GM18519 (cell line): ENCODE results near the gene MDP1.
"Not testable (repeated sequence)": the region's sequence is repeated elsewhere in the genome, so short reads cannot be mapped to it uniquely, and the experiment has no call there.

Source experiments
- ATAC-seq: cut with Tn5 transposase; IDR thresholded peaks from one replicate; pipeline ENCODE4 v1.9.1; 2021; ENCODE audit warnings: mild to moderate bottlenecking, moderate library complexity; ENCODE audit not compliant: unreplicated experiment, low FRiP score

MDP1 gene

DNA sequence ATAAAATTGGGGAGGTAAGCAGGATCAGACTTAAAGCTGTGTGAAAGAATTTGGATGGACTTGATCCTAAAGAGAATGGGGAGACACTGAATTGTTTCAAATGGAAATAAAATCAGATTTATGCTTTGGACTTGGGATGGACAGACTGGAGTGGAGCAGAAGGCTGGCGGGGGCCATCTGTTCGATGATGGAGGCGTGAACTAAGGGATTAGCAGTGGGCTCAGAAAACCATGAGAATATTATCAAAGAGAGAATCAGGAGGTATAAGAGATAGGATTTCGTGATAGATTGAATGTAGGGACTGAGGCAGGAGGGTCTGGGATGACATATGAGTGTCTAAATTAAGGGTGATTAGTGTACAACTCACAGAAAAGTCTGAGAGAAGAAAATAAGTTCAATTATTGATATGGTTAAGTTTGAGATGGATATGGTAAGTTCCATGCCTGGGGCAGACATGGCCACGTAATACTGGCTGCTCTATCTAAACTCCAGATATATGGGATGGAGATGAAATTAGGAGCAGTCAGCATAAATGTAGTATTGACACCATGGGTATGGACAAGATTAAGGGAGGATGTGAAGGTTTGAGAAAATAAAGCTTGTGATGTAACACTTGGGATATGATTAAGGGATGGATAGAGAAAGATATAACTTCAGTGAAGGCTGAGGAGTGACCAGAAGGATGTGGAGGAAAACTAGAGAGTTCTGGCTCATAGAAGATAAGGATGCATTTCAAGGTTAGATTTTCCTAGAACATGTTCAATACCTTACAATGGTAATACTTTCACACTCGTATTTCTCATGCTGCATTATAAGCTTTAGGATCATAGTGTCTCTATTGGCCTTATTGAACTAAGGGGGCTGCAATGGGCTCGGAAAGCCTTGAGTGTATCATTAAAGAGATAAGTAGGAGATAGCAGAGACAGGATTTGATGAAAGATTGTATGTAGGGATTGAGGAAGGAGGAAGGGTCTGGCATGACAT, 11.4 kb downstream of the MDP1 start:
- no peak for ATAC-seq

DNA sequence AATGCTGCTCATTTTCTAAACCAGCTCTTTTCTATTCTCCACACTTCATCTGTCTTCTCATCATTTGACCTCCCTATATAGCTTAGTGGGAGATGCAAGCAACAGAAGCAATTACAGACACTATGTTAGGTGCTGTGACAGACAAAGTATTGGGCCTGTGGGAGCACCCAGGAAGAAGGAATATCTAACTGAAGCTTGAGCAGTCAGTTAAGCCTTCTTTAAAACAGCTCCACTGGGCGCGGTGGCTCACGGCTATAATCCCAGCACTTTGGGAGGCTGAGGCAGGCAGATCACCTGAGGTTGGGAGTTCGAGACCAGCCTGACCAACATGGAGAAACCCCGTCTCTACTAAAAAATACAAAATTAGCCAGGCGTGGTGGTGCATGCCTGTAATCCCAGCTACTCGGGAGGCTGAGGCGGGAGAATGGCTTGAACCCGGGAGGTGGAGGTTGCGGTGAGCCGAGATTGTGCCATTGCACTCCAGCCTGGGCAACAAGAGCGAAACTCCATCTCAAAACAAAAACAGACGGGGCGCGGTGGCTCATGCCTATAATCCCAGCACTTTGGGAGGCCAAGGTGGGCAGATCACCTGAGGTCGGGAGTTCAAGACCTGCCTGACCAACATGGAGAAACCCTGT, 12.5 kb downstream of the MDP1 start:
- ATAC-seq, result not testable (repeated sequence)

DNA sequence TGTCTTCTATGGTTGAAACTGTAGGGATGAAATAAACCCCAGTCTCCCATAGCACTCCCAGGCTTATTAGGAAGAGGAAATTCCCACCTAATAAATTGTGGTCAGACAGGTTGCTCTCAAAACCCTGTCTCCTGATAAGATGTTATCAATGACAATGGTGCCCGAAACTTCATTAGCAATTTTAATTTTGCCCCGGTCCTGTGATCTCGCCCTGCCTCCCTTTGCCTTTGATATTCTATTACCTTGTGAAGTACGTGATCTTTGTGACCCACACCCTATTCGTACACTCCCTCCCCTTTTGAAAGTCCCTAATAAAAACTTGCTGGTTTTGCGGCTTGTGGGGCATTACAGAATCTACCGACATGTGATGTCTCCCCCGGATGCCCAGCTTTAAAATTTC, 13.3 kb downstream of the MDP1 start:
- not testable (repeated sequence) for ATAC-seq

DNA sequence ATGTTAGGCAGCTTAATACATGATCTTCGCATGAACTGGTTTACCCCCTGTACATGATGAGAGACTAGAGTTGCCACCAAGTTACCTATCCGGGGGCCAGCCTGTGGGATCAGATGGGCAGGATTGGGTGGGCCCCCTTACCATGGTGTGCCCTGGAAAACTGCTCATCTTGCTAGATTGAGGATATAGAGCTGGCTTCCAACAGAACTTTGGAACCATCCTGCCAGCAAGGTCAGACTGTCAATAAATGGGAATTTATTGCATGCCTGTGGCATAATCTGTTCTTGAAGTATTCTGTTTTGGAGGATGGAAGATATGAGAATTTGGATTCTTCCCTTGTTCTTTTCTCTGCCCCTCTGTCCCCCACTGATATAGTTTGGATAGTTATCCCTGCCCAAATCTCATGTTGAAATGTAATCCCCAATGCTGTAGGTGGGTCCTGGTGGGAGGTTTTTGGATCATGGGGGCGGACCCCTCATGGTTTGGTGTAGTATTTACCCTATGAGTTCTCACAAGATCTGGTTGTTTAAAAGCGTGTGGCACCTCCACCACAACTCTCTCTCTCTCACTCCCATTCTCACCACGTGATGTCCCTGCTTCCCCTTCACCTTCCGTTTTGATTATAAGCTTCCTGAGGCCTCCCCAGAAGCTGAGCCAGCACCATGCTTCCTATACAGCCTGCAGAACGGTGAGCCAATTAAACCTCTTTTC, 16.9 kb downstream of the MDP1 start:
- no peak for ATAC-seq

- ATAC-seq, result no peak
Observed at GRCh38 chr14:24197056-24197450, 18.8 kb downstream of the MDP1 start.

DNA sequence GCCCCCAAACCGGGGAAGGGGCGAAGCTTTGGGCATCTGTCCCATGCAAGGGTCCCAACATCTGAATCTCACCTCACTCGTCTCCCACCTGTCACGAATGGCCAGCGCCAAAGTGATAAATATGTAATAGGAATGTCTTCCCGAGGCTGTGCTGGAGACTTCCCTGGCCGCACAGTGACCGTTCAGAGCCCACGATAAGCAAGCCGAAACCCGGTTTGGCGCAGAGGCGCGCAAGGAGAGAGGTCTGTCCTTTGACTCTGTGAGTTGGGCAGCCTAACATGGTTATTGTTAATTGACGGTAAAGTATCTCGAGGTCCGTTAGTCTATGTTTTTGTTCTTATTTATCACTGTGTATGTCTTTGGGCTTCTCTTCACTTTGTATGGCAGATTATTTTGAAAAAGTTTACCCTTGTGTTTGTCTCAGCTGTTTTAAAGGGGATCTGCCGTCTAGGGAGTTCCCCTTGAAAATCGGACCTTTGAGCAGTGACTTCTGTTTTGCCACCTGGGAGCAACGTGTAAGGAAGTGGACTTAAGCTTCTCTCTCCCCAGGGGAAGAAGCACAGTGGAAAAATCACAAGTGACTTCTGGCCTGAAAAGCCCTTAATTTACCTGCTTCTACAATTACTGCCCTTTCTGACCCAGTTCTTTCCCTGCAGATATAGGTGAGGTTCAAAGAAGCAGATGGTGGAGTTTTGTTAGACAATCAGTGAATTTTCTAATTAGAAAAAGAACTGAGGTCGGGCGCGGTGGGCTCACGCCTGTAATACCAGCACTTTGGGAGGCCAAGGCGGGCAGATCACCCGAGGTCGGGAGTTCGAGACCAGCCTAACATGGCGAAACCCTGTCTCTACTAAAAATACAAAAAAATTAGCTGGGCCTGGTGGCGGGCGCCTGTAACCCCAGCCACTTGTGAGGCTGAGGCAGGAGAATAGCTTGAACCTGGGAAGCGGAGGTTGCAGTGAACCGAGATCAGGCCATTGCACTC, 19.5 kb downstream of the MDP1 start:
- no peak for ATAC-seq

GRCh38 chr14:24195186-24196070, 20.4 kb downstream of the MDP1 start, which contains the start of gene TM9SF1:
TM9SF1 (minus strand) TSS chr14:24195441; CDS start chr14:24195019, 422 bp downstream.
- ATAC-seq, result peak; percentile 60

- ATAC-seq, result no peak
Observed at GRCh38 chr14:24194873-24195185, 21.0 kb downstream of the MDP1 start.

- ATAC-seq, result no peak
Observed at GRCh38 chr14:24194186-24194872, 21.5 kb downstream of the MDP1 start.

DNA sequence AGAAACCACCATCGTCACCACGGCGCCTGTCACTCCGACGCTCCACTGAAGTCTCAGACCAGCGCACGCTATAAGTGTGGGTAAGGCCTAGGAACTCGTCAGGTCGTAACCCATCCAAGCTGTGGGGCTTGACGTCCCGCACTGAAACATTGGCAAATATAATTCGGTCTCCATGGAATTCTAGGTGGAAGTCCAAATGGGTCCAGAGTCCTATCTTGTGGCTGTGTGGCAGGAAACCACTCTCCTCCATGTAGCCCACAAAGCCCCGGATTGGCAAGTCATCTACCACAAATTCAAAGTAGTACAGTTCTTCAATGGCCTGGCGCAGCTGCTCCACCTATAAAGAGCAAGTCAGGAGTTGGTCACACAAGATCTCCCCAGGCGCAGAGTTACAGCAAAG, 22.9 kb downstream of the MDP1 start:
- no peak for ATAC-seq

DNA sequence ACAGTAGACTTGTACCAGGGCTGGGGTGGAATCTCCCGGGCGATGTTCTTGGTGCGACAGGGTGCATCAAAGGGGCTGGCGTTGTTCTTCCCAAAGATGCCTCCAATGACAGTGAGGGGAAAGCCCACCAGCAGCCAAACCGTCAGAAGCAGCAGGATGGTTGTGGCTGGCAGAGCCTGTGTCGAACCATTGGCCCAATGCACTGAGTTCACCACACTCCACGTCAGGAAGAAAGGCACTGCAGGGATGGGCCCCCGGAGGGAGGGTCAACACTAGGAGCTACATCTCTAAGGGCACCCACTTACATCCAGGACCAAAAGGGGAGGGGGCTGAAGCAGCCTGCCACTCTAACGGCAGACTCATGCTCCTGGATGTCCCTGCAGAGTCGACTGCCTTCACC, 25.4 kb downstream of the MDP1 start:
- ATAC-seq, result no peak

- ATAC-seq, result no peak
Observed at GRCh38 chr14:24189460-24189859, 26.4 kb downstream of the MDP1 start.

DNA sequence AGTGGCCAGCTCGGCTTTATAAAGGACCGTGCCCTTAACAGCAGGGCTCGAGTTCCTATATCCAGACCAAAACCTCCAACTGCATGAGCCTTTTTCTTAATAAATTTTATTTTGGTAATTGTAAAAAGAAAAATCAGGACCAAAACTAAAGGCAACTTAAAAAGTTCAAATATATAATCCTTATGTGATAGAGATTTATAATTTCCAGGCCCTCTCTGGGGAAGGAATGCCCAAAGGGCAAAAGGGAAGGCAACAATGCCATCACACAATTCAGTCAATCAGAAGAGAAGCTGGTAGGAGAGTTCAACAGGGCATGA, 26.8 kb downstream of the MDP1 start:
- no peak for ATAC-seq

- peak; percentile 78 for ATAC-seq
Observed at GRCh38 chr14:24188251-24189058, 27.4 kb downstream of the MDP1 start, which contains the start of gene IPO4. IPO4 (minus strand) TSS chr14:24188816; CDS start chr14:24188787, 29 bp downstream.

GRCh38 chr14:24187539-24187915, 28.3 kb downstream of the MDP1 start:
- no peak for ATAC-seq

DNA sequence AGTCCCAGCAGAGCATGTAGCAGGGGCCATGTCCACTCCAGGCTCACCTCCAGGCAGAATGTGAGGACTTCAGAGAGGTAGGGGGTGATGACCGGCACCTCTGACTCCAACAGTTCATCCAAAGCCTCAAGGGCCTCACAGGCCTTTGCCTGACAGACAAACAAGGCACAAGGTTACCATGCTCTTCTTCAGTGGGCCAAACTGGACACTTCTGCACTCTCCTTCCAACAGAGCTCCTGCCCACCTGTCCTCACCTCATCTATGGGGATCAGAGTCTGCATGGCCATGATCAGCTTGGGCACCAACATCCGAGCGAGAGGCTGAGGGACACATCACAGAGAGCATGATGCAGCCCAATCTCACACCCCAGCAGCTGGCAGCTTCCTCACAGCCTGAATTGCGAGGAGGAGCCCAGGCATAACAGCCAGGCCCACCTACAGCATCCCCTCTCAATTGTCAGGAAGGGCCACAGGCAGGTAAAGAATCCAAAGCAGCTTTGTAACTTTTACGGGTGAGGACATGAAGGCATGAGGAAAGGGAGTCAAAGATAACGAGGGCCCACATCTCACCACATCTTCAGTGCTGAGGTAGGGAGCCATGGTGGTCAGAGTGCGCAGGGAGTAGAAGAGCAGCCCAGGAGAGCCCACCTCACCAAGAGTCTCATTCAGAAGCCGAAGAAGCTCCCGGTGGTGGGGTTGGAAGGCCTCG, 28.9 kb downstream of the MDP1 start:
- ATAC-seq, result no peak

- no peak for ATAC-seq
Observed at GRCh38 chr14:24185741-24186140, 30.1 kb downstream of the MDP1 start.
